ENCODE results near the gene USP3. TPM values are rescaled to one million over a fixed set of nuclear protein-coding genes. Genes with fewer than 3 reads are reported as not detected.
A peak's percentile ranks its signal among the peaks of the same experiment; 100 is the strongest.

Gene USP3
- total RNA-seq, 1 donor from 2014 or later: 83.2 TPM

- TF ChIP-seq, protein P1, sequence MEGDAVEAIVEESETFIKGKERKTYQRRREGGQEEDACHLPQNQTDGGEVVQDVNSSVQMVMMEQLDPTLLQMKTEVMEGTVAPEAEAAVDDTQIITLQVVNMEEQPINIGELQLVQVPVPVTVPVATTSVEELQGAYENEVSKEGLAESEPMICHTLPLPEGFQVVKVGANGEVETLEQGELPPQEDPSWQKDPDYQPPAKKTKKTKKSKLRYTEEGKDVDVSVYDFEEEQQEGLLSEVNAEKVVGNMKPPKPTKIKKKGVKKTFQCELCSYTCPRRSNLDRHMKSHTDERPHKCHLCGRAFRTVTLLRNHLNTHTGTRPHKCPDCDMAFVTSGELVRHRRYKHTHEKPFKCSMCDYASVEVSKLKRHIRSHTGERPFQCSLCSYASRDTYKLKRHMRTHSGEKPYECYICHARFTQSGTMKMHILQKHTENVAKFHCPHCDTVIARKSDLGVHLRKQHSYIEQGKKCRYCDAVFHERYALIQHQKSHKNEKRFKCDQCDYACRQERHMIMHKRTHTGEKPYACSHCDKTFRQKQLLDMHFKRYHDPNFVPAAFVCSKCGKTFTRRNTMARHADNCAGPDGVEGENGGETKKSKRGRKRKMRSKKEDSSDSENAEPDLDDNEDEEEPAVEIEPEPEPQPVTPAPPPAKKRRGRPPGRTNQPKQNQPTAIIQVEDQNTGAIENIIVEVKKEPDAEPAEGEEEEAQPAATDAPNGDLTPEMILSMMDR (IDR thresholded peaks at IDR 0.05; ENCODE audit: insufficient read depth, low read length, severe bottlenecking): no peak
- FAIRE-seq (no peak), DNase-seq (ENCODE audit: low read depth) (no peak)
- Histone ChIP-seq H3K27me3 (ENCODE audit: control insufficient read depth, insufficient read depth, low read length) (no peaks in the 10 kb centered on the region), H3K4me3 (ENCODE audit: low read depth, low read length) (no peak overlapping the region), H3K36me3 (ENCODE audit: control insufficient read depth, insufficient read depth, low read length) (no peaks in the 10 kb centered on the region)
These were observed 13.1 kb upstream of the USP3 start for GRCh38 chr15:63491116-63491827.

GRCh38 chr15:63491979-63492378, 12.4 kb upstream of the USP3 start:
- H3K27me3 ChIP-seq (ENCODE audit: control insufficient read depth, insufficient read depth, low read length): no peaks in the 10 kb centered on the region
- FAIRE-seq (no peak), DNase-seq (ENCODE audit: low read depth) (no peak)
- H3K4me3 ChIP-seq (ENCODE audit: low read depth, low read length): no peak overlapping the region
- H3K36me3 ChIP-seq (ENCODE audit: control insufficient read depth, insufficient read depth, low read length): no peaks in the 10 kb centered on the region
- TF ChIP-seq, protein P1 (IDR thresholded peaks at IDR 0.05; ENCODE audit: insufficient read depth, low read length, severe bottlenecking): no peak

GRCh38 chr15:63492541-63493077, 11.8 kb upstream of the USP3 start:
- FAIRE-seq (no peak), DNase-seq (ENCODE audit: low read depth) (peak; percentile 77)
- TF ChIP-seq, protein P1 (IDR thresholded peaks at IDR 0.05; ENCODE audit: insufficient read depth, low read length, severe bottlenecking): no peak
- no peak overlapping the region for H3K4me3 ChIP-seq (ENCODE audit: low read depth, low read length)
- H3K27me3 ChIP-seq (ENCODE audit: control insufficient read depth, insufficient read depth, low read length): no peaks in the 10 kb centered on the region
- no peaks in the 10 kb centered on the region for H3K36me3 ChIP-seq (ENCODE audit: control insufficient read depth, insufficient read depth, low read length)

- DNase-seq (ENCODE audit: low read depth) (no peak), FAIRE-seq (no peak)
- Histone ChIP-seq H3K36me3 (ENCODE audit: control insufficient read depth, insufficient read depth, low read length) (no peaks in the 10 kb centered on the region), H3K4me3 (ENCODE audit: low read depth, low read length) (no peak overlapping the region), H3K27me3 (ENCODE audit: control insufficient read depth, insufficient read depth, low read length) (no peaks in the 10 kb centered on the region)
- TF ChIP-seq, protein P1 (IDR thresholded peaks at IDR 0.05; ENCODE audit: insufficient read depth, low read length, severe bottlenecking): no peak
These were observed 11.0 kb upstream of the USP3 start for GRCh38 chr15:63493436-63493835.

DNA sequence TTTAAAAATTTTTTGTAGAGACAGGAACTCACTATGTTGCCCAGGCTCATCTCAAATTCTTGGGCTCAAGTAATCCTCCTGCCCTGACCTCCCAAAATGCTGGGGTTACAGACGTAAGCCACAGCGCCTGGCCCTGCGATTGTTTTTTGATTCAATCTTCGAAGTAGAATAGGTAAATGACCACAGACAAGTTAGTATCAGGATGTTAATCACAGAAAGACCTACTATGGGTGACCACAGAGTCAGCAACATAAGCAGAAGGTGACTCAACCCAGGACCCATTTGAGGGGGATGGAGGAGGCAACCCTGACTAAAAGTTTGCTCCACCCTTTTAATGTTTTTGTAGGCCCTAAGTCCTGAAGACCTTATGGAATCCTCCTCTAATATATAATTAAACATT, 10.0 kb upstream of the USP3 start:
- Histone ChIP-seq H3K4me3 (ENCODE audit: low read depth, low read length) (no peak overlapping the region), H3K27me3 (ENCODE audit: control insufficient read depth, insufficient read depth, low read length) (no peaks in the 10 kb centered on the region), H3K36me3 (ENCODE audit: control insufficient read depth, insufficient read depth, low read length) (no peaks in the 10 kb centered on the region)
- DNase-seq (ENCODE audit: low read depth) (no peak), FAIRE-seq (no peak)
- TF ChIP-seq, protein P1 (IDR thresholded peaks at IDR 0.05; ENCODE audit: insufficient read depth, low read length, severe bottlenecking): no peak

All from bronchial epithelial cell (primary cell).